ENCODE results near the gene KCNJ9. TPM values are rescaled to one million over a fixed set of nuclear protein-coding genes. Genes with fewer than 3 reads are reported as not detected.

KCNJ9 gene
- total and polyA plus RNA-seq, 10 of the 15 experiments (the other 5 are each of a cell fraction or from before 2014, with no cell fraction given) = 0.12 TPM; not detected in 9

GRCh38 chr1:160079448-160079847 lies 1.9 kb upstream of the KCNJ9 start (continued):
- TF ChIP-seq NKRF (conservative IDR thresholded peaks at IDR 0.05) (no peak), ELK1 (IDR thresholded peaks at IDR 0.05; ENCODE audit: low read depth, low read length) (no peak), KAT2A (conservative IDR thresholded peaks at IDR 0.05; ENCODE audit: control insufficient read depth, low read depth, low read length) (no peak), BCLAF1 (IDR thresholded peaks at IDR 0.05) (no peak)
